PC-3 (cell line): ENCODE data around the gene ARF1. TPM values are rescaled to one million over a fixed set of nuclear protein-coding genes. Genes with fewer than 3 reads are reported as not detected.
A peak's percentile ranks its signal among the peaks of the same experiment; 100 is the strongest.

Experiments
- ATAC-seq: fragments of 200-7000 bp; cut with Tn5 transposase; 2 replicates; pipeline ENCODE4 v1.9.1; 2020; ENCODE audit warnings: mild to moderate bottlenecking, moderate library complexity
- BruUV-seq: library from RNA; stranded (reverse); fragments of 400-500 nt; replicated peaks from 2 replicates; lab custom pipeline; 2021; lab: Mats Ljungman, UMichigan
- CTCF ChIA-PET: fragments of 300-600 bp; sonication (Branson Sonifier 250); formaldehyde crosslinking; loops from one replicate; lab custom pipeline; 2022; ENCODE audit warnings: antibody characterized with exemption; lab: Charles Lee
- POLR2A ChIA-PET: fragments of 300-600 bp; sonication (Branson Sonifier 250); formaldehyde crosslinking; loops from one replicate; lab custom pipeline; 2022; ENCODE audit warnings: antibody characterized with exemption; ENCODE audit not compliant: unreplicated experiment; lab: Charles Lee
- DNase-seq: peaks from one replicate; pipeline ENCODE4 v3.0.0-alpha.2; 2015
- H2AFZ ChIP-seq: fragments of 300-600 bp; sonication (generic); 2 replicates; pipeline ENCODE4 v1.6.0; 2016; ENCODE audit warnings: antibody characterized with exemption, low read length
- H3F3A ChIP-seq: fragments of 300-600 bp; sonication (generic); one replicate; pipeline ENCODE4 v1.6.0; 2017; ENCODE audit warnings: antibody characterized with exemption, low read length, control low read depth, mild to moderate bottlenecking; ENCODE audit not compliant: unreplicated experiment
- H3K27ac ChIP-seq: fragments of 300-600 bp; sonication (generic); 2 replicates; pipeline ENCODE4 v1.5.1; 2016; ENCODE audit warnings: mild to moderate bottlenecking, low read length
- H3K27me3 ChIP-seq: fragments of 300-600 bp; sonication (generic); 2 replicates; pipeline ENCODE4 v1.6.1; 2016; ENCODE audit warnings: low read length, mixed read lengths
- H3K36me3 ChIP-seq: fragments of 300-600 bp; sonication (generic); 2 replicates; pipeline ENCODE4 v1.6.1; 2016; ENCODE audit warnings: low read depth, mixed run types, low read length, mixed read lengths
- H3K4me1 ChIP-seq: fragments of 300-600 bp; sonication (generic); 2 replicates; pipeline ENCODE4 v1.5.1; 2016; ENCODE audit warnings: low read length; ENCODE audit not compliant: insufficient read depth
- H3K4me2 ChIP-seq: fragments of 300-600 bp; sonication (generic); 2 replicates; pipeline ENCODE4 v1.6.0; 2016; ENCODE audit warnings: low read length
- H3K4me3 ChIP-seq: fragments of 300-600 bp; sonication (generic); 2 replicates; pipeline ENCODE4 v1.5.1; 2016; ENCODE audit warnings: mild to moderate bottlenecking, low read length, mixed read lengths
- H3K79me2 ChIP-seq: fragments of 300-600 bp; sonication (generic); 2 replicates; pipeline ENCODE4 v1.6.1; 2017; ENCODE audit warnings: low read length, mixed read lengths
- H3K9ac ChIP-seq: fragments of 300-600 bp; sonication (generic); 2 replicates; pipeline ENCODE4 v1.6.0; 2016; ENCODE audit warnings: mild to moderate bottlenecking, low read length
- H3K9me2 ChIP-seq: fragments of 300-600 bp; sonication (generic); replicated peaks from 2 replicates; pipeline ENCODE4 v1.6.1; 2016; ENCODE audit warnings: mixed run types, low read length, mixed read lengths
- H3K9me3 ChIP-seq: fragments of 300-600 bp; sonication (generic); 2 replicates; pipeline ENCODE4 v1.6.1; 2016; ENCODE audit warnings: low read length, mixed read lengths
- H4K20me1 ChIP-seq: fragments of 300-600 bp; sonication (generic); 2 replicates; pipeline ENCODE4 v1.6.1; 2016; ENCODE audit warnings: low read length, mixed read lengths
- EZH2 ChIP-seq: fragments of 300-600 bp; sonication (generic); IDR thresholded peaks from one replicate; pipeline ENCODE4 v1.6.1; 2017; ENCODE audit warnings: antibody characterized with exemption, mild to moderate bottlenecking, low read length; ENCODE audit not compliant: unreplicated experiment
- EZH2phosphoT487 ChIP-seq: fragments of 300-600 bp; sonication (generic); IDR thresholded peaks from 2 replicates; pipeline ENCODE4 v1.6.1; 2018; ENCODE audit warnings: mild to moderate bottlenecking, antibody characterized with exemption, low read length, borderline replicate concordance
- intact Hi-C: fragments of 100-400 bp; cut with micrococcal nuclease; formaldehyde crosslinking; loops from 2 replicates; pipeline ENCODE4 v1.9.0; 2023
- total RNA-seq: library from RNA; depleted of rRNA; stranded (reverse); fragments of >200 nt; gene quantifications from 2 replicates; pipeline ENCODE4 v1.2.3, GENCODE V29; 2014
- TF ChIP-seq, protein P1 (sequence below): fragments of 300-600 bp; sonication (generic); conservative IDR thresholded peaks from 2 replicates; pipeline ENCODE4 v1.5.1; 2017; ENCODE audit warnings: antibody characterized with exemption, low read depth, mild to moderate bottlenecking, low read length

Gene ARF1
- total RNA-seq, 1 experiment from 2014 or later: 688 TPM

DNA sequence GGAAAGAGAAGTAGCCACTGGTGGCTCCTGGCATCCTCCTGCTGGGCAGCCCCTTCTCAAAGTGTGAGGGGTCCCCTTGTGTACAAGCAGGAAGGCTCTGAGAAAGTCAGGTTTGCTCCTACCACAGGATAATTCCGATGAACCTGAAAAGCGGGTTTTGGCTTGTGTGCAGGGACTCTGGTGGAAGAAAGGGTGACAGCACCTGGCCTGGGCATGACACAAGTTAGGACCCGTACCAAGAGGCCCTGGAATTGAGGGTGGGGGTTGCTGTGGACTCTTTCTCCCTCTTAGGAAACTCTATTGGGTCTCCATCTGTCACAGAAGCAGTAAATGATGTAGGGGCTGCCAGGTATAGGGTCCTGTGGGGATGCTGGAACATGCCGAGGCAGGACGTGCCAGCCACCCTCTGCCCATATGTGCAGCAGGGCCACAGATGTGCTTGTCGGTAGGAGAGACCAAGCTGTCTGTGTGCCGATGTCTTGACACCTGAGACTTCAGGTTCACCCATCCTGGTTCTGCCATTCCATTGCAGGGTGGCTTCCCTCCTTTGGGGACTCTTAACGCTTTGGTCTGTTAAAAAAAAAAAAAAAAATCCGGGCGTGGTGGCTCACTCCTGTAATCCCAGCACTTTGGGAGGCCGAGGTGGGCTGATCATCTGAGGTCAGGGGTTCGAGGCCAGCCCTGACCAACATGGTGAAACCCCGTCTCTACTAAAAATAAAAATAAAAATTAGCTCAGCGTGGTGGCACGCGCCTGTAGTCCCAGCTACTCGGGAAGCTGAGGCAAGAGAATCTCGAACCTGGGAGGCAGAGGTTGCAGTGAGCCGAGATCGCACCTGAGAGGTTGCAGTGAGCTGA lies 10.8 kb downstream of the ARF1 start:
- Histone ChIP-seq H3K27me3 (no peaks in the 10 kb centered on the region), H3K36me3 (peaks cover 86% of the 10 kb centered on the region), H3F3A (no peaks in the 10 kb centered on the region), H3K9ac (no peak overlapping the region), H3K4me1 (peaks cover 39% of the 10 kb centered on the region), H3K9me2 (no peaks in the 10 kb centered on the region), H3K9me3 (no peaks in the 10 kb centered on the region), H3K4me2 (no peak overlapping the region), H2AFZ (no peak overlapping the region), H3K27ac (no peak overlapping the region), H3K79me2 (peaks cover 100% of the 10 kb centered on the region), H3K4me3 (no peak overlapping the region), H4K20me1 (peaks cover 99% of the 10 kb centered on the region)
- ATAC-seq: no peak
- BruUV-seq: no TSS peak
- intact Hi-C loops: no loop called here
- CTCF ChIA-PET: interaction anchor here (0.7 kb wide), 1 partner anchor 612 kb away, joined by 3 read pairs; no protein-coding TSS in a partner anchor
- peak; percentile 53 for DNase-seq
- TF ChIP-seq, protein P1, sequence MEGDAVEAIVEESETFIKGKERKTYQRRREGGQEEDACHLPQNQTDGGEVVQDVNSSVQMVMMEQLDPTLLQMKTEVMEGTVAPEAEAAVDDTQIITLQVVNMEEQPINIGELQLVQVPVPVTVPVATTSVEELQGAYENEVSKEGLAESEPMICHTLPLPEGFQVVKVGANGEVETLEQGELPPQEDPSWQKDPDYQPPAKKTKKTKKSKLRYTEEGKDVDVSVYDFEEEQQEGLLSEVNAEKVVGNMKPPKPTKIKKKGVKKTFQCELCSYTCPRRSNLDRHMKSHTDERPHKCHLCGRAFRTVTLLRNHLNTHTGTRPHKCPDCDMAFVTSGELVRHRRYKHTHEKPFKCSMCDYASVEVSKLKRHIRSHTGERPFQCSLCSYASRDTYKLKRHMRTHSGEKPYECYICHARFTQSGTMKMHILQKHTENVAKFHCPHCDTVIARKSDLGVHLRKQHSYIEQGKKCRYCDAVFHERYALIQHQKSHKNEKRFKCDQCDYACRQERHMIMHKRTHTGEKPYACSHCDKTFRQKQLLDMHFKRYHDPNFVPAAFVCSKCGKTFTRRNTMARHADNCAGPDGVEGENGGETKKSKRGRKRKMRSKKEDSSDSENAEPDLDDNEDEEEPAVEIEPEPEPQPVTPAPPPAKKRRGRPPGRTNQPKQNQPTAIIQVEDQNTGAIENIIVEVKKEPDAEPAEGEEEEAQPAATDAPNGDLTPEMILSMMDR: no peak
- TF ChIP-seq EZH2: no peak
- no peak for TF ChIP-seq EZH2phosphoT487
- POLR2A ChIA-PET: interaction anchor here (0.6 kb wide), 1 partner anchor 11 kb away, joined by 4 read pairs; no protein-coding TSS in a partner anchor

DNA sequence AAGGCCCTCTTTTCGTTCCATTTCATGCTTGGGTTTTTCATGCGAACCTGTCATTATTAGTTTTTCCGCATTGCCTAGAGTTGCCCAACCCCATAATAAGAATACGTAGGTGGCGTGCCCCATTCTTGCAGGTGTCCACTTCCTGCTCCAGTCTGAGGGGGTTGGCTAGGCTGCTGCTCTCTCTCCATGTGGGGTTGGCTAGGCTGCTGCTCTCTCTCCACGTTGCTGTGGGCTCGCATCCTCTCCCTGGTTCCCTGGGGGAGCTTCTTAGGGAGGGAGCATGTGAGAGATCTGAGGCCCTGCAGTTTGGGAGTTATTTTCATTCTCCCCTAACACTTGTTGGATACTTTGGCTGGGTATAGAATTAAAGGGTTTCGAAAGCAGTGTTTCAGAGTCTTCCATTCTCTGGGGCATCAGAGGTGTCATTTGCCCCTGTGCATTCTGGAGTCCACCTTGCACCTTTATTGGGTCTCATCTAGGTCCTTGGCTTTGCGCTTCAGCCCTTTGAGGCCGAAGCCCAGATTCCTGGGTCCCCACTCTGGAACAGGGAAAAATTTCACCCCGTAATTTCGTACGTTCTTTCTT lies 12.0 kb downstream of the ARF1 start:
- Histone ChIP-seq H4K20me1 (peaks cover 99% of the 10 kb centered on the region), H3K4me2 (no peak overlapping the region), H3K9me3 (no peaks in the 10 kb centered on the region), H3K9ac (no peak overlapping the region), H3K4me1 (peaks cover 27% of the 10 kb centered on the region), H3K4me3 (no peak overlapping the region), H3K27me3 (no peaks in the 10 kb centered on the region), H3K36me3 (peaks cover 86% of the 10 kb centered on the region), H2AFZ (no peak overlapping the region), H3K79me2 (peaks cover 100% of the 10 kb centered on the region), H3F3A (no peaks in the 10 kb centered on the region), H3K9me2 (no peaks in the 10 kb centered on the region), H3K27ac (no peak overlapping the region)
- POLR2A ChIA-PET: no interaction called here
- TF ChIP-seq EZH2phosphoT487 (no peak), EZH2 (no peak)
- TF ChIP-seq, protein P1: no peak
- BruUV-seq: no TSS peak
- intact Hi-C loops: no loop called here
- CTCF ChIA-PET: no interaction called here
- DNase-seq: no peak
- no peak for ATAC-seq

DNA sequence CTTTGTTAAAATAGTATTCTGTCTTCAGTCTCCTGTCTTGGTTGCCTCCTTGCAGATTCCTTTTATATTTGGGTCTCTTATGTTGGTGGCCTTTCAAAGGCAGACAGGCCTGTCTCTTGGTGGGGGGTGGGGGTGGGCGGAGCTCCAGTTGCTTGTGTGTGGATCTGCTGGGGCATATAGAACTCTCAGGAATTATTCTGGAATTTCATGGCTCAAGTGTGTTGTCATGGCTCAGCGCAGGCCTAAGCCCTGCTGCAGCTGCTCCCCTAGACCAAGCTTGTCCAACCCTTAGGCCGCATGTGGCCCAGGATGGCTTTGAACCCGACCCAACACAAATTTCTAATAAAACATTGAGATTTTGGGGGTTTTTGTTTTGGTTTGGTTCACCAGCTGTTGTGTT lies 12.7 kb downstream of the ARF1 start:
- H3K9ac ChIP-seq: no peak overlapping the region
- H3K4me2 ChIP-seq: no peak overlapping the region
- H3K36me3 ChIP-seq: peaks cover 84% of the 10 kb centered on the region
- no peaks in the 10 kb centered on the region for H3F3A ChIP-seq
- no peak for ATAC-seq
- no peak for DNase-seq
- no TSS peak for BruUV-seq
- intact Hi-C loops: no loop called here
- CTCF ChIA-PET: interaction anchor here (0.6 kb wide), 1 partner anchor 96 kb away, joined by 3 read pairs; no protein-coding TSS in a partner anchor
- H3K27me3 ChIP-seq: no peaks in the 10 kb centered on the region
- peaks cover 21% of the 10 kb centered on the region for H3K4me1 ChIP-seq
- peaks cover 99% of the 10 kb centered on the region for H4K20me1 ChIP-seq
- no peaks in the 10 kb centered on the region for H3K9me2 ChIP-seq
- no peak overlapping the region for H2AFZ ChIP-seq
- H3K9me3 ChIP-seq: no peaks in the 10 kb centered on the region
- peaks cover 100% of the 10 kb centered on the region for H3K79me2 ChIP-seq
- POLR2A ChIA-PET: no interaction called here
- H3K27ac ChIP-seq: no peak overlapping the region
- no peak overlapping the region for H3K4me3 ChIP-seq
- TF ChIP-seq EZH2 (no peak), EZH2phosphoT487 (no peak)
- TF ChIP-seq, protein P1: no peak
